ENCODE measurements around the gene BEND5. TPM values are rescaled to one million over a fixed set of nuclear protein-coding genes. Genes with fewer than 3 reads are reported as not detected.

Gene BEND5
- total RNA-seq, 4 donors from 2014 or later = 4.7 to 15.7 (median 5.5) TPM

- intact Hi-C loops (cut with DNase I) = loop anchor here (5.0 kb wide), 1 partner anchor 138 kb away; no protein-coding TSS in a partner anchor
- Histone ChIP-seq H3K27me3 (no peaks in the 10 kb centered on the region), H3K4me3 (replicated peaks in 1 of 3) (no peak overlapping the region), H3K4me1 (peaks cover 0 to 1% of the 10 kb centered on the region in 2 donors), H3K9me3 (no peaks in the 10 kb centered on the region), H3K27ac (no peak overlapping the region), H3K36me3 (no peaks in the 10 kb centered on the region)
- WGBS, 2 donors = 93 to 98% methylated on average over 2 to 3 of the region's 3 CpGs
- DNase-seq = no peak
- TF ChIP-seq POLR2A (IDR thresholded peaks at IDR 0.05) (no peak), CTCF (IDR thresholded peaks at IDR 0.05) (no peak)
These were observed 97.8 kb downstream of the BEND5 start for GRCh38 chr1:48678710-48679505.

Data from thyroid gland (tissue), 4 donors.